Neural cell (in vitro differentiated cells): ENCODE results near the gene CARS2. TPM values are rescaled to one million over a fixed set of nuclear protein-coding genes. Genes with fewer than 3 reads are reported as not detected.

Source experiments
- H2AFZ ChIP-seq: fragments of 200-600, 300-800 bp; sonication (generic), shearing (Covaris generic); 2 replicates; pipeline ENCODE4 v1.6.0; 2014; ENCODE audit warnings: low read depth, mild to moderate bottlenecking, antibody characterized with exemption, low read length, moderate library complexity
- H3F3A ChIP-seq: fragments of 200-600 bp; shearing (Covaris generic); 2 replicates; pipeline ENCODE4 v1.6.1; 2016; ENCODE audit warnings: mild to moderate bottlenecking, moderate library complexity, mixed read lengths, antibody characterized with exemption, low read length; ENCODE audit not compliant: insufficient read depth, poor library complexity, severe bottlenecking
- H3K27ac ChIP-seq: fragments of 200-600, 300-800 bp; sonication (generic), shearing (Covaris generic); 2 replicates; pipeline ENCODE4 v1.5.1; 2014; ENCODE audit warnings: mild to moderate bottlenecking, low read length, moderate library complexity
- H3K27me3 ChIP-seq: fragments of 300-800, 200-600 bp; sonication (generic), shearing (Covaris generic); 2 replicates; pipeline ENCODE4 v1.6.0; 2014; ENCODE audit warnings: mild to moderate bottlenecking, low read depth, low read length, moderate library complexity; ENCODE audit not compliant: insufficient read depth
- H3K36me3 ChIP-seq: fragments of 300-800, 200-600 bp; sonication (generic), shearing (Covaris generic); 2 replicates; pipeline ENCODE4 v1.5.1; 2014; ENCODE audit warnings: mild to moderate bottlenecking, antibody characterized with exemption, low read length, moderate library complexity; ENCODE audit not compliant: insufficient read depth
- H3K4me2 ChIP-seq: fragments of 300-800, 200-600 bp; sonication (generic), shearing (Covaris generic); 2 replicates; pipeline ENCODE4 v1.6.0; 2014; ENCODE audit warnings: mild to moderate bottlenecking, low read length
- H3K4me3 ChIP-seq: fragments of 300-800, 200-600 bp; sonication (generic), shearing (Covaris generic); 2 replicates; pipeline ENCODE4 v1.5.1; 2014; ENCODE audit warnings: mild to moderate bottlenecking, low read length, moderate library complexity
- H3K79me2 ChIP-seq: fragments of 200-600 bp; shearing (Covaris generic); replicated peaks from 2 replicates; pipeline ENCODE4 v1.6.0; 2014; ENCODE audit warnings: mild to moderate bottlenecking, low read length, moderate library complexity; ENCODE audit not compliant: insufficient read depth
- H3K9ac ChIP-seq: fragments of 300-800, 200-600 bp; sonication (generic), shearing (Covaris generic); 2 replicates; pipeline ENCODE4 v1.6.1; 2016; ENCODE audit warnings: mild to moderate bottlenecking, low read length, mixed read lengths
- H3K9me2 ChIP-seq: fragments of 200-600 bp; shearing (Covaris generic); 2 replicates; pipeline ENCODE4 v1.6.1; 2016; ENCODE audit warnings: mild to moderate bottlenecking, low read length, mixed read lengths; ENCODE audit not compliant: insufficient read depth
- H3K9me3 ChIP-seq: fragments of 200-600, 300-800 bp; sonication (generic), shearing (Covaris generic); 2 replicates; pipeline ENCODE4 v1.6.1; 2016; ENCODE audit warnings: mild to moderate bottlenecking, mixed run types, low read length, moderate library complexity, mixed read lengths
- H4K20me1 ChIP-seq: fragments of 200-600 bp; shearing (Covaris generic); 2 replicates; pipeline ENCODE4 v1.6.1; 2016; ENCODE audit warnings: mild to moderate bottlenecking, mixed run types; ENCODE audit not compliant: insufficient read depth
- EP300 ChIP-seq: fragments of 450-650 bp; conservative IDR thresholded peaks from 2 replicates; pipeline ENCODE4 v1.6.1; 2014; ENCODE audit warnings: antibody characterized with exemption, mild to moderate bottlenecking, moderate library complexity; ENCODE audit not compliant: poor library complexity, severe bottlenecking
- EZH2 ChIP-seq: fragments of 200-600, 300-800 bp; shearing (Covaris generic), sonication (generic); IDR thresholded peaks from 2 replicates; pipeline ENCODE4 v1.6.1; 2014; ENCODE audit warnings: antibody characterized with exemption, low read length, borderline replicate concordance, mild to moderate bottlenecking; ENCODE audit not compliant: insufficient read depth, poor library complexity, severe bottlenecking
- MXI1 ChIP-seq: fragments of 450-650 bp; conservative IDR thresholded peaks from 2 replicates; pipeline ENCODE4 v1.6.1; 2014; ENCODE audit warnings: antibody characterized with exemption, mild to moderate bottlenecking; ENCODE audit not compliant: poor library complexity, severe bottlenecking
- POLR2AphosphoS5 ChIP-seq: IDR thresholded peaks from 2 replicates; pipeline ENCODE4 v1.6.1; 2012
- RAD21 ChIP-seq: fragments of 450-650 bp; conservative IDR thresholded peaks from 2 replicates; pipeline ENCODE4 v1.6.1; 2014; ENCODE audit warnings: antibody characterized with exemption, mild to moderate bottlenecking, moderate library complexity
- SMC3 ChIP-seq: fragments of 450-650 bp; conservative IDR thresholded peaks from 2 replicates; pipeline ENCODE4 v1.6.1; 2014; ENCODE audit warnings: antibody characterized with exemption, mild to moderate bottlenecking, moderate library complexity; ENCODE audit not compliant: poor library complexity
- TAF1 ChIP-seq: IDR thresholded peaks from 2 replicates; pipeline ENCODE4 v1.6.1; 2012; ENCODE audit warnings: low read depth
- polyA plus RNA-seq: library from polyadenylated mRNA; depleted of rRNA; stranded (reverse); fragments of >200 nt; gene quantifications from 2 replicates; pipeline ENCODE4 v1.2.3, GENCODE V29; 2014
- TF ChIP-seq, protein P1 (sequence below): fragments of 450-650 bp; IDR thresholded peaks from 2 replicates; pipeline ENCODE4 v1.5.1; 2014; ENCODE audit warnings: antibody characterized with exemption, mild to moderate bottlenecking, moderate library complexity; ENCODE audit not compliant: poor library complexity, severe bottlenecking
- TF ChIP-seq, protein P2 (sequence below): IDR thresholded peaks from 2 replicates; pipeline ENCODE4 v1.6.1; 2012; ENCODE audit warnings: borderline replicate concordance

CARS2 gene
- polyA plus RNA-seq, 1 donor from 2014 or later, result 92.2 TPM

DNA sequence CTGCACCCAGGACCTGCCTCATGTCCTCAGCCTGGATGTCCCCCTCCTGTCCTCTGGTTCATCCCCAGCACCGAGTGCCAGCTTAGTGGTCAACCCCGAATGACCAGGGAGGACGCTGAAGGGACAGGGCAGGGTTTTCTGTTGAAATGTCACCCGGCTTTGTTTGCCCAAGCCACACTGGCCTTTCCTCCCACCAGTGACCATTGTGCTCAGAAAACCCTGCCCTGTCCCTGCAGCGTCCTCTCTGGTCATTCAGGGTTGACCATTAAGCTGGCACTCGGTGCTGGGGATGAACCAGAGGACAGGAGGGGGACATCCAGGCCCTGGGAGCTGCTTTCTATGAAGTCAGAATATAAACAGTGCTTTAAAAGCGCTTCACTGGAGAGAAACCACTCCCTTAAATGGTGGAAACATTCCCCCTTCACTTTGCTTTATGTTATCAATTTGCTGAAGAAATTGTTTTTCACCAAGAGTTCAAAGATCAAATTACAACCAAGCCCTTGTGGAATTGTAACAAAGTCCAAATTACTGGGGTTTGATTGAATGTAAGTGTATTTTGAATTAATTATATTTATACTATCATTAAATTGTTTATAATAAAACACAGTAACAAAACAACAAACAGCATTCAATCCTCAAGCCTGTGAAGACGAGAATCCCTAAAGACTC is 21.4 kb downstream of the CARS2 start:
- H3K9me3 ChIP-seq, result no peaks in the 10 kb centered on the region
- no peak for TF ChIP-seq MXI1
- no peak for TF ChIP-seq EP300
- no peak for TF ChIP-seq POLR2AphosphoS5
- TF ChIP-seq SMC3, result no peak
- TF ChIP-seq EZH2, result no peak
- no peak overlapping the region for H3K4me3 ChIP-seq
- H4K20me1 ChIP-seq, result no peaks in the 10 kb centered on the region
- no peak overlapping the region for H3K27ac ChIP-seq
- H3K27me3 ChIP-seq, result no peaks in the 10 kb centered on the region
- no peak overlapping the region for H2AFZ ChIP-seq
- H3K36me3 ChIP-seq, result peaks cover 5% of the 10 kb centered on the region
- no peaks in the 10 kb centered on the region for H3F3A ChIP-seq
- no peak overlapping the region for H3K4me2 ChIP-seq
- no peaks in the 10 kb centered on the region for H3K9me2 ChIP-seq
- H3K9ac ChIP-seq, result no peak overlapping the region
- no peaks in the 10 kb centered on the region for H3K79me2 ChIP-seq

DNA sequence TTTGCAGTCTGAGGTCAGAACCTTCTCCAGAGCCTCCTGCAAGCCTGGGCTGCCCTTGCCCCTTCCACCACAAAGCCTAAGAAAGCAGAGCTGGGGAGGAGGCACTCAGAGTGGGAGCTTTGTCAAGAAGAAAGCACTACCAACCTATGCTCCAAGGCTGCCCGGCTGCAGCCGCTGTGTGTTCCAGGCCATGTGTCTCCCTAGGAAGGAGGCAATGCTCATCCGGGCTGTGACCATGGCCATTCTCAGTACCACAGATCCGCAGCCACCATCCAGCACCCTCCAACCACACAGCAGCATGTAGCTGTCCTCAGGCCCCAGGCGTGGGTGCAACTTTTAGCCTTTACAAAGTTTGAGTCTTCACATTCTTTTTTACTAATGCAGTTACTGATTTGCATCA is 22.0 kb downstream of the CARS2 start:
- no peak overlapping the region for H3K27ac ChIP-seq
- peaks cover 5% of the 10 kb centered on the region for H3K36me3 ChIP-seq
- no peak overlapping the region for H3K4me3 ChIP-seq
- H3K4me2 ChIP-seq, result no peak overlapping the region
- no peaks in the 10 kb centered on the region for H3K9me2 ChIP-seq
- H4K20me1 ChIP-seq, result no peaks in the 10 kb centered on the region
- no peaks in the 10 kb centered on the region for H3F3A ChIP-seq
- TF ChIP-seq MXI1 (no peak), RAD21 (no peak), SMC3 (no peak), EZH2 (no peak), POLR2AphosphoS5 (no peak), EP300 (no peak), TAF1 (no peak)
- TF ChIP-seq, protein P1, sequence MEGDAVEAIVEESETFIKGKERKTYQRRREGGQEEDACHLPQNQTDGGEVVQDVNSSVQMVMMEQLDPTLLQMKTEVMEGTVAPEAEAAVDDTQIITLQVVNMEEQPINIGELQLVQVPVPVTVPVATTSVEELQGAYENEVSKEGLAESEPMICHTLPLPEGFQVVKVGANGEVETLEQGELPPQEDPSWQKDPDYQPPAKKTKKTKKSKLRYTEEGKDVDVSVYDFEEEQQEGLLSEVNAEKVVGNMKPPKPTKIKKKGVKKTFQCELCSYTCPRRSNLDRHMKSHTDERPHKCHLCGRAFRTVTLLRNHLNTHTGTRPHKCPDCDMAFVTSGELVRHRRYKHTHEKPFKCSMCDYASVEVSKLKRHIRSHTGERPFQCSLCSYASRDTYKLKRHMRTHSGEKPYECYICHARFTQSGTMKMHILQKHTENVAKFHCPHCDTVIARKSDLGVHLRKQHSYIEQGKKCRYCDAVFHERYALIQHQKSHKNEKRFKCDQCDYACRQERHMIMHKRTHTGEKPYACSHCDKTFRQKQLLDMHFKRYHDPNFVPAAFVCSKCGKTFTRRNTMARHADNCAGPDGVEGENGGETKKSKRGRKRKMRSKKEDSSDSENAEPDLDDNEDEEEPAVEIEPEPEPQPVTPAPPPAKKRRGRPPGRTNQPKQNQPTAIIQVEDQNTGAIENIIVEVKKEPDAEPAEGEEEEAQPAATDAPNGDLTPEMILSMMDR, result no peak
- TF ChIP-seq, protein P2, sequence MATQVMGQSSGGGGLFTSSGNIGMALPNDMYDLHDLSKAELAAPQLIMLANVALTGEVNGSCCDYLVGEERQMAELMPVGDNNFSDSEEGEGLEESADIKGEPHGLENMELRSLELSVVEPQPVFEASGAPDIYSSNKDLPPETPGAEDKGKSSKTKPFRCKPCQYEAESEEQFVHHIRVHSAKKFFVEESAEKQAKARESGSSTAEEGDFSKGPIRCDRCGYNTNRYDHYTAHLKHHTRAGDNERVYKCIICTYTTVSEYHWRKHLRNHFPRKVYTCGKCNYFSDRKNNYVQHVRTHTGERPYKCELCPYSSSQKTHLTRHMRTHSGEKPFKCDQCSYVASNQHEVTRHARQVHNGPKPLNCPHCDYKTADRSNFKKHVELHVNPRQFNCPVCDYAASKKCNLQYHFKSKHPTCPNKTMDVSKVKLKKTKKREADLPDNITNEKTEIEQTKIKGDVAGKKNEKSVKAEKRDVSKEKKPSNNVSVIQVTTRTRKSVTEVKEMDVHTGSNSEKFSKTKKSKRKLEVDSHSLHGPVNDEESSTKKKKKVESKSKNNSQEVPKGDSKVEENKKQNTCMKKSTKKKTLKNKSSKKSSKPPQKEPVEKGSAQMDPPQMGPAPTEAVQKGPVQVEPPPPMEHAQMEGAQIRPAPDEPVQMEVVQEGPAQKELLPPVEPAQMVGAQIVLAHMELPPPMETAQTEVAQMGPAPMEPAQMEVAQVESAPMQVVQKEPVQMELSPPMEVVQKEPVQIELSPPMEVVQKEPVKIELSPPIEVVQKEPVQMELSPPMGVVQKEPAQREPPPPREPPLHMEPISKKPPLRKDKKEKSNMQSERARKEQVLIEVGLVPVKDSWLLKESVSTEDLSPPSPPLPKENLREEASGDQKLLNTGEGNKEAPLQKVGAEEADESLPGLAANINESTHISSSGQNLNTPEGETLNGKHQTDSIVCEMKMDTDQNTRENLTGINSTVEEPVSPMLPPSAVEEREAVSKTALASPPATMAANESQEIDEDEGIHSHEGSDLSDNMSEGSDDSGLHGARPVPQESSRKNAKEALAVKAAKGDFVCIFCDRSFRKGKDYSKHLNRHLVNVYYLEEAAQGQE, result no peak
- H3K9me3 ChIP-seq, result no peaks in the 10 kb centered on the region
- no peak overlapping the region for H3K9ac ChIP-seq
- no peak overlapping the region for H2AFZ ChIP-seq
- H3K27me3 ChIP-seq, result no peaks in the 10 kb centered on the region
- H3K79me2 ChIP-seq, result no peaks in the 10 kb centered on the region
